CD4-positive, alpha-beta T cell (primary cell): ENCODE data around the gene MYCBP2. TPM values are rescaled to one million over a fixed set of nuclear protein-coding genes. Genes with fewer than 3 reads are reported as not detected.

Source experiments
- ATAC-seq: fragments of 200-7000 bp; cut with Tn5 transposase; one replicate; pipeline ENCODE4 v1.10.0; 2022; ENCODE audit warnings: mild to moderate bottlenecking; ENCODE audit not compliant: poor library complexity
- CTCF ChIA-PET: fragments of 350-600 bp; sonication (Branson Sonifier 250); formaldehyde crosslinking; loops from one replicate; lab custom pipeline; 2021; ENCODE audit warnings: antibody characterized with exemption, inconsistent platforms; lab: Charles Lee
- POLR2A ChIA-PET: fragments of 350-600 bp; sonication (Branson Sonifier 250); formaldehyde crosslinking; loops from one replicate; lab custom pipeline; 2021; ENCODE audit warnings: antibody characterized with exemption, inconsistent platforms; lab: Charles Lee
- DNase-seq, 14 experiments: peaks; one replicate each; pipeline ENCODE4 v3.0.0-alpha.2; 2013 to 2020; ENCODE audit warnings: mixed read lengths in 2 of 14
- H3K27ac ChIP-seq, 2 donors: one replicate each; pipeline versions ENCODE4 v1.5.1 to v1.7.0; 2013; ENCODE audit warnings: low read length in 2 of 2, low read depth in 1 of 2, mild to moderate bottlenecking in 1 of 2
- H3K27me3 ChIP-seq, 2 experiments: 1 replicate in 1 of 2; 2 replicates in 1 of 2; pipeline versions ENCODE4 v1.6.1 to v1.7.0; 2013; ENCODE audit warnings: low read length in 2 of 2, control low read depth in 1 of 2, mild to moderate bottlenecking in 1 of 2, moderate library complexity in 1 of 2; ENCODE audit not compliant: insufficient read depth in 2 of 2, control insufficient read depth in 1 of 2
- H3K36me3 ChIP-seq: one replicate; pipeline ENCODE4 v1.6.1; 2013; ENCODE audit warnings: low read length, control low read depth; ENCODE audit not compliant: insufficient read depth
- H3K4me1 ChIP-seq: one replicate; pipeline ENCODE4 v1.6.1; 2013; ENCODE audit warnings: low read length, control low read depth; ENCODE audit not compliant: insufficient read depth
- H3K4me3 ChIP-seq: one replicate; pipeline ENCODE4 v1.5.1; 2013; ENCODE audit warnings: mild to moderate bottlenecking, low read length, moderate library complexity
- H3K9me3 ChIP-seq, 2 experiments: 1 replicate in 1 of 2; 2 replicates in 1 of 2; pipeline versions ENCODE4 v1.6.1 to v1.7.0; 2013; ENCODE audit warnings: low read length in 2 of 2, mild to moderate bottlenecking in 2 of 2, control low read depth in 1 of 2, moderate library complexity in 1 of 2; ENCODE audit not compliant: control insufficient read depth in 1 of 2, insufficient read depth in 1 of 2
- H3K27ac Mint-ChIP-seq: one replicate; pipeline ENCODE4 v1.8.0; 2020; ENCODE audit warnings: mixed read lengths
- H3K27me3 Mint-ChIP-seq: one replicate; pipeline ENCODE4 v1.8.0; 2021; ENCODE audit warnings: mixed read lengths
- H3K36me3 Mint-ChIP-seq: one replicate; pipeline ENCODE4 v1.8.0; 2021; ENCODE audit warnings: low read depth, mixed read lengths
- H3K4me1 Mint-ChIP-seq: one replicate; pipeline ENCODE4 v1.8.0; 2021; ENCODE audit warnings: low read depth, mixed read lengths
- H3K4me3 Mint-ChIP-seq: one replicate; pipeline ENCODE4 v1.8.0; 2020; ENCODE audit warnings: mild to moderate bottlenecking, mixed read lengths
- H3K9me3 Mint-ChIP-seq: one replicate; pipeline ENCODE4 v1.8.0; 2020; ENCODE audit warnings: mixed read lengths
- CTCF ChIP-seq: fragments of 200-600 bp; IDR thresholded peaks from one replicate; pipeline ENCODE4 v1.8.0; 2022; ENCODE audit warnings: antibody characterized with exemption, mild to moderate bottlenecking
- intact Hi-C, 2 experiments: fragments of 100-400 bp; cut with DNase I in 1 of 2; cut with micrococcal nuclease in 1 of 2; formaldehyde crosslinking; loops; one replicate each; pipeline versions ENCODE4 v1.15.1 to v1.9.0; 2023 to 2025; cut with DNase I, micrococcal nuclease
- total RNA-seq, 174 experiments: library from RNA in 2 of 174; stranded (reverse) in 2 of 174; gene quantifications; one replicate each; pipeline ENCODE4 v1.2.3 and lab custom pipeline; 2021 to 2026

Gene MYCBP2
- total RNA-seq, 2 experiments from 2014 or later: 116 to 119 TPM

- DNase-seq (no peak), ATAC-seq (no peak)
- no peaks in the 10 kb centered on the region for H3K27me3 Mint-ChIP-seq
- Histone ChIP-seq H3K9me3 (no peaks in the 10 kb centered on the region), H3K4me1 (no peaks in the 10 kb centered on the region), H3K27ac (no peak overlapping the region), H3K27me3 (no peaks in the 10 kb centered on the region), H3K4me3 (no peak overlapping the region), H3K36me3 (peaks cover 47% of the 10 kb centered on the region)
- no peak for TF ChIP-seq CTCF
- H3K9me3 Mint-ChIP-seq: peaks cover 3% of the 10 kb centered on the region
- no peak overlapping the region for H3K4me3 Mint-ChIP-seq
- no peak overlapping the region for H3K27ac Mint-ChIP-seq
- POLR2A ChIA-PET: interaction anchor here (0.5 to 0.6 kb wide), 2 partner anchors 16 to 64 kb away, joined by 3 read pairs; no protein-coding TSS in a partner anchor
- intact Hi-C loops: no loop called here
- CTCF ChIA-PET: no interaction called here
- no peaks in the 10 kb centered on the region for H3K4me1 Mint-ChIP-seq
- H3K36me3 Mint-ChIP-seq: peaks cover 82% of the 10 kb centered on the region
Measured at GRCh38 chr13:77118134-77118533, 208.8 kb downstream of the MYCBP2 start.

DNA sequence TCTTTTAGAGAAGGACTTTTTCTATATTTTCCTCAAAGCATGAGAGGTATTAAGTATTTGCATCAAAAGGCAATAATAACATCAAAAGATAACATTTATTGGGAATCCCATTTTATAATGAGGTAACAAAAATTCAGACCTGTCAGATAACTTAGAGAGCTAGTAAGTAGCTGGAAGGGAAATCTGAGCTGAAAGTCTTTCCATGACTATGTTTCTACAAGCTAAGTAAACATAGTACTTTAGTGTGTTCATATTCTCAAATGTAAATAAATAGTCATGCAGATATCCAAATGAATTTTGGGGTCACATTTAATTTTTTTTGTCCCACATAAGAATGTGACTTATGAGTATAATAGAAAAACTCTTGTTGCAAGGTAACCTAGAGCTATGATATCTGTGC, 212.6 kb downstream of the MYCBP2 start:
- no peak for TF ChIP-seq CTCF
- H3K9me3 Mint-ChIP-seq: peaks cover 8% of the 10 kb centered on the region
- POLR2A ChIA-PET: no interaction called here
- CTCF ChIA-PET: interaction anchor here (0.8 kb wide), 1 partner anchor 28 kb away, joined by 3 read pairs; no protein-coding TSS in a partner anchor
- no peaks in the 10 kb centered on the region for H3K4me1 Mint-ChIP-seq
- Histone ChIP-seq H3K36me3 (peaks cover 39% of the 10 kb centered on the region), H3K4me1 (no peaks in the 10 kb centered on the region), H3K27ac (no peak overlapping the region), H3K4me3 (no peak overlapping the region), H3K27me3 (no peaks in the 10 kb centered on the region), H3K9me3 (no peaks in the 10 kb centered on the region)
- no peaks in the 10 kb centered on the region for H3K27me3 Mint-ChIP-seq
- no peak overlapping the region for H3K4me3 Mint-ChIP-seq
- intact Hi-C loops: no loop called here
- DNase-seq: no peak
- no peak overlapping the region for H3K27ac Mint-ChIP-seq
- ATAC-seq: no peak
- peaks cover 96% of the 10 kb centered on the region for H3K36me3 Mint-ChIP-seq

- no peaks in the 10 kb centered on the region for H3K27me3 ChIP-seq
- peaks cover 8% of the 10 kb centered on the region for H3K9me3 Mint-ChIP-seq
- no peaks in the 10 kb centered on the region for H3K4me1 Mint-ChIP-seq
- DNase-seq (no peak), ATAC-seq (no peak)
- H3K4me3 Mint-ChIP-seq: no peak overlapping the region
- POLR2A ChIA-PET: no interaction called here
- H3K9me3 ChIP-seq: no peaks in the 10 kb centered on the region
- peaks cover 35% of the 10 kb centered on the region for H3K36me3 ChIP-seq
- H3K27ac ChIP-seq: no peak overlapping the region
- no peaks in the 10 kb centered on the region for H3K4me1 ChIP-seq
- H3K4me3 ChIP-seq: no peak overlapping the region
- H3K36me3 Mint-ChIP-seq: peaks cover 93% of the 10 kb centered on the region
- H3K27me3 Mint-ChIP-seq: no peaks in the 10 kb centered on the region
- CTCF ChIA-PET: no interaction called here
- no peak for TF ChIP-seq CTCF
- H3K27ac Mint-ChIP-seq: no peak overlapping the region
- intact Hi-C loops: no loop called here
Measured at GRCh38 chr13:77113496-77113895, 213.4 kb downstream of the MYCBP2 start.
